SU-DHL-6 (cell line): Measurements from ENCODE around the gene SDK2.

Experiments used
- H2AFZ ChIP-seq: fragments of 200-600 bp; sonication (generic); 2 replicates; pipeline ENCODE4 v1.6.1; 2014; ENCODE audit warnings: low read depth, mild to moderate bottlenecking, moderate library complexity, mixed read lengths, antibody characterized with exemption, low read length; ENCODE audit not compliant: severe bottlenecking
- H3F3A ChIP-seq: fragments of 200-600 bp; shearing (Covaris generic); 2 replicates; pipeline ENCODE4 v1.6.0; 2016; ENCODE audit warnings: antibody characterized with exemption, mild to moderate bottlenecking; ENCODE audit not compliant: insufficient read depth
- H3K27ac ChIP-seq: fragments of 200-600 bp; sonication (generic); 2 replicates; pipeline ENCODE4 v1.5.1; 2016; ENCODE audit warnings: low read depth, mild to moderate bottlenecking, low read length, moderate library complexity, mixed read lengths
- H3K27me3 ChIP-seq: fragments of 200-600 bp; sonication (generic), shearing (Covaris generic); 2 replicates; pipeline ENCODE4 v1.6.0; 2014; ENCODE audit warnings: mild to moderate bottlenecking, low read length
- H3K36me3 ChIP-seq: fragments of 200-600 bp; sonication (generic); 2 replicates; pipeline ENCODE4 v1.6.1; 2014; ENCODE audit warnings: mild to moderate bottlenecking, low read length, mixed read lengths
- H3K4me2 ChIP-seq: fragments of 300-600, 200-600 bp; shearing (Covaris generic), sonication (generic); 2 replicates; pipeline ENCODE4 v1.6.0; 2014; ENCODE audit warnings: low read length, low read depth, mild to moderate bottlenecking; ENCODE audit not compliant: poor library complexity, severe bottlenecking
- H3K4me3 ChIP-seq: fragments of 200-600 bp; sonication (generic); 2 replicates; pipeline ENCODE4 v1.5.1; 2014; ENCODE audit warnings: antibody characterized with exemption, low read length, mild to moderate bottlenecking, mixed read lengths; ENCODE audit not compliant: insufficient read depth, poor library complexity, severe bottlenecking
- H3K79me2 ChIP-seq: fragments of 200-600 bp; sonication (generic); 2 replicates; pipeline ENCODE4 v1.6.1; 2014; ENCODE audit warnings: mild to moderate bottlenecking, low read length, moderate library complexity; ENCODE audit not compliant: insufficient read depth
- H3K9ac ChIP-seq: fragments of 200-600 bp; sonication (generic); 2 replicates; pipeline ENCODE4 v1.7.0; 2014; ENCODE audit warnings: mild to moderate bottlenecking, low read length
- H3K9me2 ChIP-seq: fragments of 200-600 bp; sonication (generic); replicated peaks from 2 replicates; pipeline ENCODE4 v1.6.1; 2014; ENCODE audit warnings: low read length; ENCODE audit not compliant: insufficient read depth
- H3K9me3 ChIP-seq: fragments of 200-600 bp; sonication (generic); 2 replicates; pipeline ENCODE4 v1.6.1; 2014; ENCODE audit warnings: low read length, mixed read lengths; ENCODE audit not compliant: insufficient read depth
- H4K20me1 ChIP-seq: fragments of 200-600 bp; sonication (generic); 2 replicates; pipeline ENCODE4 v1.6.1; 2014; ENCODE audit warnings: low read depth, mild to moderate bottlenecking, antibody characterized with exemption, low read length, moderate library complexity, mixed read lengths
- EZH2phosphoT487 ChIP-seq: fragments of 200-600 bp; sonication (generic), shearing (Covaris generic); conservative IDR thresholded peaks from 2 replicates; pipeline ENCODE4 v1.6.1; 2018; ENCODE audit warnings: mild to moderate bottlenecking, antibody characterized with exemption, low read length, moderate library complexity, mixed read lengths
- TF ChIP-seq, protein P1 (sequence below): fragments of 200-600 bp; sonication (generic); IDR thresholded peaks from one replicate; pipeline ENCODE4 v1.5.1; 2017; ENCODE audit warnings: antibody characterized with exemption, mild to moderate bottlenecking, low read length, moderate library complexity; ENCODE audit not compliant: insufficient read depth, poor library complexity, severe bottlenecking

SDK2 gene

DNA sequence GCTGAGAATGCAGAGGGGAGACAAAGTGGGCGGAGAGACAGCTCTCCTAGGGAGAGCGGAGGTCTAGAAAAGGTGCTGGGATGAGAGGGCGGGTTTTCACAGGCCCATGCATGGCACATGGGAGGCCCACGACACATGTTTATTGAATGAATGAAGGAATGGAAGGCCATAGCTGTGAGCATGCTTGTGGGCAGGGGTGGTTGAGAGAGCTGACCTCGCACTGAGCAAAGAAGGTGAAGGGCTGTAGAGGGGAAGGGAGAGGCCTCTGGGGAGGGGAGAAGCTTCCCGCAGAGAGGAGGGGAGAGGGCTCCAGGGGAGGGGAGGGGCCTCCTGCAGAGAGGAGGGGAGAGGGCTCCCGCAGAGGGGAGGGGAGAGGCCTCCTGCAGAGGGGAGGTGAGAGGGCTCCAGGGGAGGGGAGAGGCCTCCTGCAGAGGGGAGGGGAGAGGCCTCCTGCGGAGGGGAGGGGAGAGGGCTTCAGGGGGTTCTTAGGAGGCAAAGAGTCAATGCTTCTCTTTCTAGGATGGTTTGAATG is 27.3 kb downstream of the SDK2 start:
- no peak overlapping the region for H3K9ac ChIP-seq
- no peaks in the 10 kb centered on the region for H3K27me3 ChIP-seq
- no peak overlapping the region for H2AFZ ChIP-seq
- H3K9me2 ChIP-seq = no peaks in the 10 kb centered on the region
- H3K27ac ChIP-seq = no peak overlapping the region
- H3K79me2 ChIP-seq = no peaks in the 10 kb centered on the region
- no peaks in the 10 kb centered on the region for H4K20me1 ChIP-seq
- H3K4me2 ChIP-seq = no peak overlapping the region
- H3K36me3 ChIP-seq = no peaks in the 10 kb centered on the region
- no peaks in the 10 kb centered on the region for H3K9me3 ChIP-seq
- H3F3A ChIP-seq = no peaks in the 10 kb centered on the region
- H3K4me3 ChIP-seq = no peak overlapping the region
- TF ChIP-seq, protein P1, sequence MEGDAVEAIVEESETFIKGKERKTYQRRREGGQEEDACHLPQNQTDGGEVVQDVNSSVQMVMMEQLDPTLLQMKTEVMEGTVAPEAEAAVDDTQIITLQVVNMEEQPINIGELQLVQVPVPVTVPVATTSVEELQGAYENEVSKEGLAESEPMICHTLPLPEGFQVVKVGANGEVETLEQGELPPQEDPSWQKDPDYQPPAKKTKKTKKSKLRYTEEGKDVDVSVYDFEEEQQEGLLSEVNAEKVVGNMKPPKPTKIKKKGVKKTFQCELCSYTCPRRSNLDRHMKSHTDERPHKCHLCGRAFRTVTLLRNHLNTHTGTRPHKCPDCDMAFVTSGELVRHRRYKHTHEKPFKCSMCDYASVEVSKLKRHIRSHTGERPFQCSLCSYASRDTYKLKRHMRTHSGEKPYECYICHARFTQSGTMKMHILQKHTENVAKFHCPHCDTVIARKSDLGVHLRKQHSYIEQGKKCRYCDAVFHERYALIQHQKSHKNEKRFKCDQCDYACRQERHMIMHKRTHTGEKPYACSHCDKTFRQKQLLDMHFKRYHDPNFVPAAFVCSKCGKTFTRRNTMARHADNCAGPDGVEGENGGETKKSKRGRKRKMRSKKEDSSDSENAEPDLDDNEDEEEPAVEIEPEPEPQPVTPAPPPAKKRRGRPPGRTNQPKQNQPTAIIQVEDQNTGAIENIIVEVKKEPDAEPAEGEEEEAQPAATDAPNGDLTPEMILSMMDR = no peak
- no peak for TF ChIP-seq EZH2phosphoT487

DNA sequence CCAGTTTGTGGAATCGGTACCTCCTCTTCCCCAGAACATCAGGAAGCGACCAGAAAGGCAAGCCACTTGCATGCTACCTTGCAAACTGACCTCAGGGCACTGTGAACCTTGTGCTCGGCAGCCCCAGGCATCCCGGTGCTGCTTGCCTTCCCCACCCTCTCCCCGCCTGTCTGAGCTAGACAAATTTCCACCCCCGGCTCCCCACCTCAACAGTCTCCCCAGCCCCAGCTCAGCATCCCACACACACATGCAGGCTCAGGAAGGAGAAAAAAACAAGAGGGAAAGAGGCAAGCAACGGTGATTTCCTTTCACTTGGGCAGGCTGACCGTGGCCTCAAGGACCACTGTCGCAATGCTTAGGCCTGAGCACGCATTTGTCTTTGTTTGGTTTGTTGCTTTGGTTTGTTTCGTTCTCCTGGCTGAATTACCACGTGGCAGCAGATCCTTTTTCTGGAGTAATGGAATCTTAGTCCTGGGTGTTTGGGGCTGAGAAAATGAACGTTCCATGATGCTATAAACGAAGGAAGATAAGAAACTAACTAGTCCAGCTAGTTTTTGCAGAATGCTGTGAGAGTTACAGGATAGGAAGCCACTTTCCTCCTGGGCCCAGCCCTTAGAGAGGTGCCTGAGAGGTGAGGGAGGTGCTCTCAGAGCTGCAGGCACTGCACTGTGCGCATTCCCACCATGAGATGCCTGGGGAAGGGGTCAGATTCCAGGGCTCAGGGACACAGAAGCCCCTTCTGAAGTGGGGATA is 27.9 kb downstream of the SDK2 start:
- H3K4me2 ChIP-seq = no peak overlapping the region
- H3K9me3 ChIP-seq = no peaks in the 10 kb centered on the region
- no peaks in the 10 kb centered on the region for H3K9me2 ChIP-seq
- H3K27ac ChIP-seq = no peak overlapping the region
- no peaks in the 10 kb centered on the region for H3K27me3 ChIP-seq
- no peak overlapping the region for H3K9ac ChIP-seq
- no peaks in the 10 kb centered on the region for H3F3A ChIP-seq
- H2AFZ ChIP-seq = no peak overlapping the region
- no peak overlapping the region for H3K4me3 ChIP-seq
- no peaks in the 10 kb centered on the region for H3K79me2 ChIP-seq
- H3K36me3 ChIP-seq = no peaks in the 10 kb centered on the region
- TF ChIP-seq EZH2phosphoT487 = no peak
- TF ChIP-seq, protein P1 = no peak
- H4K20me1 ChIP-seq = no peaks in the 10 kb centered on the region

DNA sequence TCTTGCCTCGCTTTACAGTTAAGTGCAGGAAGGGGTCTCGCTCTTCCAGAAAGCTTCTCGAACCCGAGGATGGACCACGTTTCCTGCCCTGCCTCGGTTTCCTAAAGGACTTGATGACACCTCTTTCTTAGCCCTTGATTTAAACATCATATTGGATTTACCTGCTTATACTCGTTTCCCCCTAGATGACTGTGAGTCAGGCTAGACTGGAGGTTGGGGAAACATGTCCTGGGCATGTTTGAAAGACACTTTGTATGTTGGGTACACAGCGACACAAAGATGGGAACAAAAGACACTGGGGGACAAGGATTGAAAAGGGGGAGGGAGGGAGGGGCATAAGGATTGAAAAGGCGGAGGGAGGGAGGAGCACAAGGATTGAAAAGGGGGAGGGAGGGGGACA is 30.0 kb downstream of the SDK2 start:
- H3K4me3 ChIP-seq = no peak overlapping the region
- no peaks in the 10 kb centered on the region for H3K36me3 ChIP-seq
- H3K9me3 ChIP-seq = no peaks in the 10 kb centered on the region
- H3K9me2 ChIP-seq = no peaks in the 10 kb centered on the region
- TF ChIP-seq EZH2phosphoT487 = no peak
- TF ChIP-seq, protein P1 = no peak
- H3K27ac ChIP-seq = no peak overlapping the region
- H3K9ac ChIP-seq = no peak overlapping the region
- H3K4me2 ChIP-seq = no peak overlapping the region
- H3K27me3 ChIP-seq = no peaks in the 10 kb centered on the region
- H2AFZ ChIP-seq = no peak overlapping the region
- no peaks in the 10 kb centered on the region for H4K20me1 ChIP-seq
- H3F3A ChIP-seq = no peaks in the 10 kb centered on the region
- H3K79me2 ChIP-seq = no peaks in the 10 kb centered on the region
